HG03025 (cell line): ENCODE data around the gene ARFGAP1.

Source experiments
- ATAC-seq: cut with Tn5 transposase; IDR thresholded peaks from one replicate; pipeline ENCODE4 v1.9.1; 2021; ENCODE audit warnings: mild to moderate bottlenecking, moderate library complexity; ENCODE audit not compliant: unreplicated experiment, low FRiP score

The ARFGAP1 gene

DNA sequence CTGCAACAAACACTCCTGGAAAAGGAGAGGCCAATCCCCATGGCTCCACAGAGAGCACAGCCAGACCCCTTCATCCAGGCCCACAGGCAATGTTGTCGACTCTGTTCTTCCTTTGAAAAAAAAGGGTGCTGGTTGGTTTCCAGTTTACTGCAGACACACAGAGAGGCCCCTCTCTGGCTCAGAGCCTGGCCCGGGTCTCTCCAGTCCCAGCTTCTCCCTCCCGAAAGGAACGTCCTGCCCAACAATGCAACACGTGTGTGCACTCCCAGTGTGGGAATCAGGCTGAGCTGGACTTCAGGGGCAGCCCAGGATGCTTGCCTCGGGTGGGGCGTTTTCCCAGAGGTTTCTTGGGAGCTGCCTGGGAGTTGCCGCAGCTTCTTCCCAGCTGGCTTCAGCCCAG is 13.8 kb upstream of the ARFGAP1 start:
- ATAC-seq: no peak

DNA sequence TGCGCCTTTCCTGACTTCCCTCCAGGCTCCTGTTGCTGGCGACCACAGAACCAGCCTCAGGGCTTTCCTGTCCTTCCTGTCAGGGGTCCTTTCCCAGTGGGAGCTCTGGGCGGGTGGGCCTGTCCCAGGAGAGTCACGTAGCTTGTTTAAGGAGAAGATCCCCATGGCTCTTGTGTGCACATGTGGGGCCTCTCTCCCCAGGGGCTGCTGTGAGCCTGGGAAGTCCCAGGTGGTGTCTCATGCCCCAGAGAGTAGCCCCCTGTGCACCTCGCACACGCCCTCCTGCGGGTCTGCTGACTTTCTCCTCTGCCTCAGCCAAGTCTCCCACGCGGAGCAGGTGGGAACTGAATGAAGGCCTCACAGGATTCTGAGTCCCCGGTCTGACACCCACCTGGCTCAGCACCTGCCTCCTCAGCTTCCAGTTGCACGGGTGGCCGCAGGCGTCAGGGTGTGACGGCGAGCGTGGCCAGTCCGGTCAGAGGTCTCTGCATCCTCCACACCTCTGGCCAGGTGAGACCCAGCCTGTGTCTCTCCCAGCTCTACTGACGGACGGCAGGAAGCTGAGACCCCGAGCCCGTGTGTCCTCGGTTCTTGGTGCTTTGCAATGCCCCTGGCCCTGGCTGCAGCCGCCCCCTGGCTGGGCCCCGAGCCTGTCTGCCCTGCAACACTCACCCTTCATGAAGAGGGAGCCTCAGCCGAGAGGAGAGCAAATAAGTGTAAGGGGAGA is 12.7 kb upstream of the ARFGAP1 start:
- ATAC-seq: no peak

DNA sequence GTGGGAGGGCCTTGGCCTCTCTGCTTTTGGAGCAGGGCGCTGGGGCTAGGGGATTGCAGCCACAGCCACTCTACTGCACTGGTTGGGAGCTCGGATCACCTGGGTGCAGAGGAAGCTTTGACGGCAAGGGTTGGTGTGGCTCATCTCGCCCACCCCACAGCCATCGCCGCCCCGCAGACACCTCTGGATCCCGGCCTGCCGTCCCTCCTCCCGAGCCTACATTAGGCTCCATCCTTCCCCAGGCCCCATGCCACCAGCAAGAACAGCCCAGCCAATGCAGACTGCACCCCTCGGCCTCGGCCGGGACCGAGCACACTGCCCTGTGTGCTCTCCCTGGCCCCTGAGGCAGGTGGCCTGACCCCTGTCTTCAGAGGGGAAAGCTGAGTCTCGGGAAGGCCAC is 12.1 kb upstream of the ARFGAP1 start:
- ATAC-seq: no peak

DNA sequence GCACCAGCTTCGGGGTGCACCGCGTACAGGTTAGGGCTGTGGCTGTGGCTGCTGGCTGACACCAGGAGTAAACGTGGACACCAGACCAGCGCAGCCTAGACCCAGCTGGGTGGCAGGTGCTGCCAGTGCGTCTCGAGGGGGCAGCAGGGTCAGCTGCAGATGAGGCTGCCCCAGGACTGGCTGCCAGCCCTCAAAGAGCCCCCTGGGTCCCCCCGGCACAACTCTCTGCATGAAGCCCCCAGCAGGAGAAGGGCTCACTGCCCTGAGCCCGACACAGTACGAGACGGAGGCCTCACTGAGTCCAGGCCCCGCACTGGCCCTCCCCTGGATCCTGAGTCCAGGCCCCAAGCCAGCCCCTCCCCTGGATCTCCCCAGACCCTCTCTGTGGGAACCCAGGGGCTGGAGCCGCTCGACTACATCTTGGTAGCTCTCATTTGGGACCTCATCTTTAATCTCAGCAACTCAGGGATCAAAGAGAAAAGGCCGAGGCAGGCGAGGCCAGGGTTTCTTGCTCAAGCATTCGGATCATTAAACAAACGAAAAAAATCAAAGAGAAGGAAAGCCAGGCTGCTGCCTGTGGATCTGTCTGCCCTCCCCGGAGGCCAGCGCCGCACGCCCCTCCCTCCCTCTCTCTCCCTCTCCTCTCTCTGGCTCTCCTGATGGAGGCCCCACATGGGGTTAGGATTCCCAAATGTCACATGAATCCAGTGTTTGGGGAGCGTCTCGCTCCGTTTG is 11.4 kb upstream of the ARFGAP1 start:
- no peak for ATAC-seq

DNA sequence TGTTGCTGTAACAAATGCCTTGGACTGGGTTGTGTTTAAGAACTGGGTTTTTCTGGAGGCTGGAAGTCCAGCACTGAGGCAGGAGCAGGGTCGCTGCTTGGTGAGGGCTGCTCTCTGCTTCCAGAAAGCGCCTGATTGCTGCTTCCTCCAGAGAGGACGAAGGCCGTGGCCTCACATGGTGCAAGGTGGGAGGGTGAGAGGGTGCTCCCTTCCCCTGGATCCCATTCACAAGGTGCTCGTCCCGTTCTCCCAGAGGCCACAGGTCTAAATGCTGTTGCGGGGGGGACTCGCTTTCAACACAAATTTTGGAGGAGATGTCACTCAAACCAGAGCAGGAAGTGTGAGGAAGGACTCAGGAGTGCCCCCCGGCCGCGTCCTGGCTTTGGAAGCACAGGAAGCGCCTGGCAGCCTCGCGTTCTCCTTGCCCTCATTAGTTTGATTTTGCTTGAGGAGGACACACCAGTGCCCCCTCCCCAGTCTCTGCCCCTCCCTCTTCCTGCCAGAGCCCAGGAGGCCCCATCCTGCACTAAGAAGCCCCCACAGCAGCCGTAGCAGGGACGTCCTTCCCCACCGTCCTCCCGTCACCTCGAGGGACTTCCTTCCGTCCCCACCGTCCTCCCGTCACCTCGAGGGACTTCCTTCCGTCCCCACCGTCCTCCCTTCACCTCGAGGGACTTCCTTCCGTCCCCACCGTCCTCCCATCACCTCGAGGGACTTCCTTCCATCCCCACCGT is 10.7 kb upstream of the ARFGAP1 start:
- ATAC-seq: no peak

DNA sequence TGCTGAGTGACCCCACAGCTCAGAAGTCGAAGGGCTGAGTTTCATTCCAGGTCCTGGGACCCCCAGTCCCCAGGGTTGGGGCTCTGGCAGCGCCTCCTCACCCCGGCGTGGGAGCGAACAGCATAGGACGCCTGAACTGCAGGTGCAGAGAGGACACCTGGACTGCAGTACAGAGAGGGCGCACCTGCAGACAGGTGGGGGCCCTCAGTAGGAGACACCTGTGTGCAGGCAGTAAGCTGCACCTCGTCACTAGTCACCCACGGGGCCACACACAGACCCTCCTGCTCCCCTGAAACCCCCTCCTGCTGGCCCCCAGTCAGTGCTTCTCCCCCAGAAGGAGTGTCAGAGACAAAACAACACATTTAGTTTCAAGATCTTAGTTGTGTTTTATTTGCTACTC is 9.8 kb upstream of the ARFGAP1 start:
- ATAC-seq: no peak

DNA sequence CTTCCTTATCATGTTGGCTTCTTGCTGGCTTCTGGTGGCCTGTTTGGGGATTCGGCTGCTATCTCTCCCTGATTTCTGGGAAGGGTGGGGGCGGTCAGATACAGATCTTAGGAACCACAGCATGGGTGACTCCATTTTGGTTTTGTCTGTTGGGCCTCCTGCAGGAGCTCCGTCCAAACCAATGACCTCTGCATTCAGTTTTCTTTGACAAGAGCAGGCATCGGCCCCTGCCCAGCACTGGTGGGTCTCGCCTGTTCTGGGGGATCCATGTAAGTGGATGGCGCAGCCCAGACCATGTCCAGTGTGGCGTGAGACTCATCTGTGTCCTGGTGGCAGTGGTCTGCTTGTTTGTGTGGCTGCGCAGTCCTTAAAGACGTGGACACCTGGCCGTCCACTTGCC is 8.6 kb upstream of the ARFGAP1 start:
- no peak for ATAC-seq

DNA sequence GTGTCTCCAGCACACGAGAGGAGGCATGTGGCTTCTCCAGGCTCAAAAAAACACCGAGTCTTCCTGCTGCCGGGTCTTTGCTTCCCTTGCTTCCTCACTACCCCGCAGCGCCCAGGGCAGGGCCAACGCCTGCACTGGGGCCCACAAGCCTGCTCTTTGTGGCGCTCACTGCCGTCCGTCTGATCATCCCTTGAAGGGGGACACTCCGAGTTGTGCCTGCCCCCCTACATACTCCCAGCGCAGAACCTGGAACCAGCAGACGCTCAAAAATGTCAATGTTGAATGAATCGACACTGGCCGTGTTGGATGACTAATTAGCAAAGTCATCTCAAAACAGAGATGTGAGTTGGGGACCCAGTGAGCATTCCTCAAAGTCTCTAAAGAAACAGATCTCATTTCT is 8.1 kb upstream of the ARFGAP1 start:
- ATAC-seq: no peak

DNA sequence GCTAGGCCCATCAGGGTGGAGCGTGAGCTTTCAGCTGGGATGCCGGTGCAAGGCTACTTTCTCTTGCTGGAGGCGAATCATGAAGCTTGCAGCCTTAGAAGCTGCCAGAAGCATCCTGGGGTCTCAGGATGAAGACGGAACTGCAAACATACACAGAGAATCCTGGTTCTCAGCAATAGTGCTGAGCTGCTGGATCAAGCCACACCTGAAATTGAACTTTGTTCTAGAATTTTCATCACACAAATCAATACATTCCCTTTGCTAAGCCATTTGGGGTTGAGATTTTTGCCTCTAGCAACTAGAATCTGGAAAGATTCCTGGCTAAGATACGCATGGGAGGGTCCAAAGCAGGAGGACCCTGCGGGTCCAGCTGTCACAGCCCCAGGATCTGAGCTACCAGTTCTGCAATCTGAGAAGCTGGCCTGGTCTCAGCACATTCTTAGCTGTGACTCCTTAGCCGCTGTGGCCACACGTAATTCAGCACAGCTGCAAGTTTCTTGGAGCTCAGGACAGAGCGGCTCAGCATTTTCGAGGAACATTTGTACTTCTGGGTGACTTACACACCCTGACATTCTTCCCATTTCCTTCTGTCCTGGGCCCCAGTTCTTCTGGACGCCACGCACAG is 6.6 kb upstream of the ARFGAP1 start:
- ATAC-seq: no peak

DNA sequence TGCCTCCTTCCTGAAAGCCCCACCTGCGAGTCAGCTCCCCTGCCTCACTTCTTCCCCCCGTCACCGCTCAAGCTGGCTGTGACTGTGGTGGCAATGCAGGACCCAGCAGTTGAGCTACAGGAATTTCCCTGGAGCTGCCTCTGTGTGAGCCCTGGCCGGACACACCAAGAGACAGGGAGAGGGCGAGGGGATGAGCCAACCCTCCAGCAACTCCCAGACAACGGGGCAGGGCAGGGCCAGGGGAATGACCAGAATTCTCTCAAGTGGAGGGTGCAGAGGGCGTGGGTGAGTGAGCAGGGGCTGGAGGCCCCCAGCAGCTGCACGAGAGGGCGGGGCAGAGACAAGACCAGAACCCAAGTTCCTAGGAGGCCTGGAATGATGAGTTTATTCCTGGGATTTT is 4.9 kb upstream of the ARFGAP1 start:
- no peak for ATAC-seq

DNA sequence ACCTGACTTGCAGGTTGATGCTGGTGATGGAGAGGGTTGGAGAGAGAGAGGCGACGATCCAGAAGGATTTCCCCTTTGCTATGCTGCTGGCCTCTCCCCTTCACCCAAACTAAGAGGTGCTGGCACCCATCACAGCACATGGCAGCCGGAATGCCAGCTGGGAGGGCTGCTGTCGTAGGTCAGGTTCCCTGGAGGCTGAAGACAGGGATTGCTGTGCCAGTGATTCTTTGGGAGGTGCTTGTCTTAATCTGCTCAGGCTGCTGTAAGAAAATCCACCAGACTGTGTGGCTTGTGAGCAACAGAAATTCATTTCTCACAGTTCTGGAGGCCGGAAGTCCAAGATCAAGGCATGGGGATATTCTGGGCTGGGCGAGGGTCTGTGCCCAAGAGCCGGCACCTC is 4.4 kb upstream of the ARFGAP1 start:
- no peak for ATAC-seq

DNA sequence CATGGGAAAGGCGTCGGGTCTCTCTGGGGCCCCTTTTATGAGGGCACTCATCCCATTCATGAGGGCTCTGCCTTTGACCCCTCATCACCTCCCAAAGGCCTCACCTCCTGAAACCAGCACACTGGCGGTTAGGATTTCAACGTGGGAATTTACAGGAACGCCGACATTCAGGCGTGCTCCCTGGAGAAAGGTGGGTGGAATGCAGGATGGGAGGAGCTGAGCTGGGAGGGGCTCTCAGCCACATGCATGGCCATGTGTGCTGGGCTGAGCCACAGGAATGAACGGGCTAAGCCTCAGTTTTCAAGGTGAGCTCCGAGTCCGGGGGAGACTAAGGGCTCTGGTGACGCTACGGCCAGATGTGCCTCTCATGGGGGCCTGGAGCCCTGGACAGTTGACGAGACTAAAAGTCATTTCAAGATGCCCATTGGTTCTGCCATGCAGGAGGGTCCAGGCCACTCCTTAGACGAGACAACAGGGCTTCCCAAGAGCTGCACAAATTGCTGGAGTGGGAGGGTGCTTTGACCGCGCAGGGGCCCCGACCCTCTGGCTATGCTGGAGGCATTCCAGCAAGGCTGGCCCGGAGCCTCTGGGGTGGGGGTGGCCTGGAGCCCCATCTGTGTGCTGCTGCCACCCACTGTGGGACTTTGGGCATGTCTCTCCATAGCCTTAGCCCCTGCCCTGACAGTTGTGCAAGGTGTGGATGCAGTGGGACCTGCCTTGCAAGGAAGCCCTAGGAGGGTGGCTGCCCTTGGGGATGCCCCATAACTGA is 3.8 kb upstream of the ARFGAP1 start:
- ATAC-seq: no peak

DNA sequence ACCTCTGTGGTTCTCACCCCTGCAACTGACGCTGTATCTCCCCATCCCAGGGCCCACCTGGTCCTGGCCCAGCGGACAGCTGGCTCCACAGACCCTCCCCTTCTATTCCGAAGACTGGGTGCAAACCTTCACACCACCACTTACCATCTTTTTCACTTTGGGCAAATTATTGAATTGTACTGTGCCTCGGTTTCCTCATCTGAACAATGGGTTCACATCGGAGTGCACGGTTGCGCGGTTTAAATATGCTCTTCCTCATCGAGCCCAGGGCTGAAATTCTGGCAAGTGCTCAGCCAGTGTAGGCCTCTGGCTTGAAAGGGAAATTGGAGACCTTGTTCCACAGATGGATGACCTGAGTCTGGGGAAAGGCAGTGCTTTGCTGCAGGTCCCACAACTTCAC is 2.9 kb upstream of the ARFGAP1 start:
- no peak for ATAC-seq

DNA sequence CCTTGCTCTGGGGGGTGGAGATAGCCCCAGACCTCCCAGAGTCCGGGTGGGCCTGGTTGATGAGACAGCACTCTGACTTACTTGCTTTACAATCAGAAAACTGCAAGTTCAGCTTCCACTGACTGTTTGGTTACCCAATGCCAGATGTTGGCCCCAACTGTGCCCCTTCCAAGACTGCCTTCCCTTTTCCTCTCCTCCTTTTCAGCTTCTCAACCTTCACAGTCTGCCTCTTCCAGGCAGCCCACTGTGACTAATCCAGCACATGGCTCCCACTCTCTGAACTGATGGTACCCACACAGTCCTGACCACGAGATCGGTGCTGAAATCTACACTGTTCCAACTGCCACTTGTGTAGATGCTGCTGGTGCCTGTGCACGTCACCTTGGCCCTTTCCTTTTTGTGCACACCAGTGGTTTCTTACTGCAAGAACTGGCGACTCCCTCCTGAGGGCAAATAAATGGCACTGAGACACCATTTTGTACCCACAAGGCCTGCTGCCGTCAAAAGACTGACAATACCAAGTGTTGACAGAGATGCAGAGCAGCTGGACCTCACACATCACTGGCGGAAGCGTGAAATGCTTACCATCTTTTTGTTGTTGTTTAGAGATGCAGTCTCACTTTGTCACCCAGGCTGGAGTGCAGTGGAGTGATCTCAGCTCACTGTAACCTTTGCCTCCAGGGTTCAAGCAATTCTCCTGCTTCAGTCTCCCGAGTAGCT is 1.8 kb upstream of the ARFGAP1 start:
- no peak for ATAC-seq

DNA sequence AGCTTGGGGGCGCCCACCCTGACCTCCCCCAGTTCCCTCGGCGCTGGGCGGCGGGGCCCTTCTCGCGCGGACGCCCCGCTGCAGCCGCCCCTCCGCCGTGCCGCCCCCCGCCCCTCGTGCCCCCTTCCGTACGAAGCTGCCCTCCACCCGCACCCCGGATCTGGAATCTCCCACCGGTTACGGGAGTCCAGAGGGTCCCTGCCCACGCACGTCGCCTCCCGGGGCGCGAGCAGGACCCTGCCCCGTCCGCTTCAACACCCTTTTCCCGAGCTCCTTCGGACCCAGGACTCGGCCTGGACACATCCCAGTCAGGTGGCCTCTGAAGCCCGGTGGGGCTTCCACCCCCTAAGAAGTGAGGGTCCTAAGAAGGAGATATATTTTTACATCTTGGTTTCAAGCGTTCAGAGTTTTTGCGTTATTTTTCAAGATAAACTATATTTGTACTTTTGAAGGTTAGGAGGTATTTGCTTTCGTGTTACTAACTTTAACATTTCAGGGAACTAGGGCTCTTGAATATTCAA is 506 bp downstream of the ARFGAP1 start:
- ATAC-seq: no peak

DNA sequence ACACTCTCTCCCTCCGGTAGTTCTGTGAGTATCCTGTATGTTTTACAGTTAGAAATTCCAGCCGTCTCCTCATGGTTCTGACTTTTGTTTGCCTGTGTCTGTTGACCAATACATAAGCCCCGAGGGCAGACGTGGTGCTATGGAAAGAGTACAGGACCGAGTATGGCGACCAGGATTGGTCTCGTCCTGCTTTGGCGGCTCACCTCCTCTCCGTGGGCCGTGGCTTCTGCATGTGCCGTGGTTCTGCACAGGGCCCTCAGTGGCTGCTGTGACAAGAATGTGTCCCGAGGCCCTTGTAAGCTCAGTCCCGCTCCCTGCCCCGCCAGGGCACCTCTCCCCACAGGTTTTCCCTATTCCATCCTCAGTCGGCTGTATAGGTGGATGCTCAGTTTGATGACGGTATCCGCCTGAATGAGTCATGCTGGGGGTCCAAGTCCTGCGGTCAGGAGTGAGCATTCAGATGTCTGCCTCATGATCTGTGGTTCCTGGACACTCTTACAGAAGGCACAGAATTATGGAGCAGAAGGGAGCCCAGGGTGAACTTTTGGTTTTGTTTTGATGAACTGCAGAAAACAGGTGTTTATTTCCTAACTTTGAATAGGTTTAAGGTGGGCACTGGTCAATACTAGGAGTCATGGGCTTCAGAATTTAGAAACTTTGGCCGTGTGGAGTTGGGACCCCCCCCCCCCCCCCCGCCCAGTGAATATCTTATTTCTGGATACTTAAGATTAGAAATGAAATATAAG is 1.2 kb downstream of the ARFGAP1 start:
- ATAC-seq: no peak

DNA sequence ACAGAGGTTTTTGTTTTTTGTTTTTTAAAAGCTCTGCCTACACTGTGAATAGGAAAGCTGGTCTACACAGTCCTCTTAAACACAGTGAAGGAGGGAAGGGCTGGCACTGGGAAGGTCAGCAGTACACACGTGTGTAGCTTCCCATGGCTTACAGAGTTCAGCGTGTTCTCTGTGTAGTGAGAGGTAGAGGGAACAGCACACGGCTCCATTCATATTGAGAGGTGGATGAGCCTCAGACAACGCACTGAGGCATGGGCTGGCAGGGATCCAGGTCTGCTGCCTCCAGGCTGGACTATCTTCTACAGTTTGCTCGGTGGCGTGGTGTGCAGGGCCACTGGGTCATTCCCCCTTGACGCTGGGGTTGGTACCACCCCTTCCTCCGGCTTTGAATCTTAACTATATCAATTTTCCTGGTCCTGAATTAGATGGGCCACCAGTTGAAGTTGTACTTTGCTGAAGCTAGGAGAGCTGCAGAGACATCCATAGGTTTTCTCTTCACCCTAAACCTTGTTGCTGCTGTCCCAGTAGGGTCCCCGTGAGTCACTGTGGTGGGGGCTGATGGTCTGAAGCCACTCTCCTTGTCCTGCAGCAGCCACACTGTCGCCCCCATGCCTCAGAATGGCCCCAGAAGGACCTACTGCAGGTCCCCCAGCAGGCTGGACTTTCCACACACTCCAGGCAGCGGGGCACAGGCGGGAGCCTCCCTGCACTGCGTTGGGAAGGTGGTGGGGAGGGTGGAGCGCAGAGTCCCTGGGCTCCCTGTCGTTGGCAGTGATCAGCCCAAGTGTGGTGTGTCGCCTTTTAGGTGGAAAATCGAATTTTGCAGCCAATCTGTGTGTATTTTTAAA is 2.0 kb downstream of the ARFGAP1 start:
- ATAC-seq: no peak

DNA sequence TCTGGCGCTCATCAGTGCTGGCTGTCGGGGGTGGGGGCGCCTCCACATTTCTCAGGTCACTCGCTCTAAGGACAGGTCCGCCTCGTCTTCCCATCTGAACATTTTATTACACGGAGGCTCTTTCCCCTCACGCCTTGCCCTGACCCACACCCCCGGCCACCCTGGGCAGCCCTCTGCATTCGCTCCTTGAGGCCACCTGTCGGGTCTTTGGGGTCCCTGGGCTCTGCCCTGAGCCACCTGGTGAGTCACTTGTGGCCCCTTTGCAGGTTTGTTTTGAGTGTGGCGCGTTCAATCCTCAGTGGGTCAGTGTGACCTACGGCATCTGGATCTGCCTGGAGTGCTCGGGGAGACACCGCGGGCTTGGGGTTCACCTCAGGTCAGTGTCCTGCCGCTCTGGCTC is 3.2 kb downstream of the ARFGAP1 start:
- no peak for ATAC-seq
